Measurements from ENCODE around the gene AZI2.

AZI2 gene

GRCh38 chr3:28300345-28300962 is 48.2 kb downstream of the AZI2 start:
- FAIRE-seq: no peak

GRCh38 chr3:28299705-28300104 is 48.9 kb downstream of the AZI2 start:
- FAIRE-seq: no peak

- no peak for FAIRE-seq
Measured at GRCh38 chr3:28295898-28296490, 52.6 kb downstream of the AZI2 start.

GRCh38 chr3:28294667-28295413 is 53.8 kb downstream of the AZI2 start:
- no peak for FAIRE-seq

- no peak for FAIRE-seq
Measured at GRCh38 chr3:28292622-28293021, 56.0 kb downstream of the AZI2 start.

GRCh38 chr3:28291577-28291976 is 57.0 kb downstream of the AZI2 start:
- no peak for FAIRE-seq

- no peak for FAIRE-seq
Measured at GRCh38 chr3:28290863-28291300, 57.7 kb downstream of the AZI2 start.

- FAIRE-seq: no peak
Measured at GRCh38 chr3:28287046-28287445, 61.6 kb downstream of the AZI2 start.

- peak; percentile 83 for FAIRE-seq
Measured at GRCh38 chr3:28286595-28286994, 62.0 kb downstream of the AZI2 start.

- FAIRE-seq: no peak
Measured at GRCh38 chr3:28280781-28281180, 67.8 kb downstream of the AZI2 start.

GRCh38 chr3:28279770-28280169 is 68.9 kb downstream of the AZI2 start:
- FAIRE-seq: no peak

GRCh38 chr3:28278918-28279317 is 69.7 kb downstream of the AZI2 start:
- FAIRE-seq: no peak

- no peak for FAIRE-seq
Measured at GRCh38 chr3:28273837-28274236, 74.8 kb downstream of the AZI2 start.

Data from TTC549 (cell line).